KBM-7 (cell line): Measurements from ENCODE around the gene OGFOD3.
A peak's percentile ranks its signal among the peaks of the same experiment; 100 is the strongest.
"Not testable (repeated sequence)": the region's sequence is repeated elsewhere in the genome, so short reads cannot be mapped to it uniquely, and the experiment has no call there.

Experiments
- DNase-seq: peaks from one replicate; pipeline ENCODE4 v3.0.0-alpha.2; 2015
- in situ Hi-C: fragments of 300-500 bp; cut with MboI; formaldehyde crosslinking; loops from 2 replicates; pipeline ENCODE4 v1.14.3; 2020; ENCODE audit warnings: low sequenced_read_pairs, low pct_unique_long_range_greater_than_20kb, mixed read lengths

Gene OGFOD3

GRCh38 chr17:82382220-82382932 lies 36.0 kb downstream of the OGFOD3 start:
- in situ Hi-C loops, DNase-seq: not testable (repeated sequence)

- in situ Hi-C loops, DNase-seq: not testable (repeated sequence)
Observed at GRCh38 chr17:82381703-82382009, 36.7 kb downstream of the OGFOD3 start.

- in situ Hi-C loops: no loop called here
- DNase-seq: no peak
Observed at GRCh38 chr17:82380860-82381702, 37.3 kb downstream of the OGFOD3 start.

DNA sequence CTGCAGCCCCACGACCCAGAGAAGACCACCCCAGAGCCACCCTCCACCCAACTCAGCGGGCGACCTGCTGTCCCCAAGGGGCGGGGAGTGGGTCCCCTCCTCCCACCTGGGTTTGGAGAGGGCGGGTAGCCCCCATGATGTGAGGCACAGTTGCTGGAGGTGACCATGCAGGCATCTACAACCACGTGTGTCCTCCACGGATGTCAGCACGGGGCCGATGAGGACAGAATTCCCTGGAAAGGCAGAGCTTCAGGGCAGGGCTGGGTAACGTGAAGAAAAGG lies 39.7 kb downstream of the OGFOD3 start:
- no peak for DNase-seq

DNA sequence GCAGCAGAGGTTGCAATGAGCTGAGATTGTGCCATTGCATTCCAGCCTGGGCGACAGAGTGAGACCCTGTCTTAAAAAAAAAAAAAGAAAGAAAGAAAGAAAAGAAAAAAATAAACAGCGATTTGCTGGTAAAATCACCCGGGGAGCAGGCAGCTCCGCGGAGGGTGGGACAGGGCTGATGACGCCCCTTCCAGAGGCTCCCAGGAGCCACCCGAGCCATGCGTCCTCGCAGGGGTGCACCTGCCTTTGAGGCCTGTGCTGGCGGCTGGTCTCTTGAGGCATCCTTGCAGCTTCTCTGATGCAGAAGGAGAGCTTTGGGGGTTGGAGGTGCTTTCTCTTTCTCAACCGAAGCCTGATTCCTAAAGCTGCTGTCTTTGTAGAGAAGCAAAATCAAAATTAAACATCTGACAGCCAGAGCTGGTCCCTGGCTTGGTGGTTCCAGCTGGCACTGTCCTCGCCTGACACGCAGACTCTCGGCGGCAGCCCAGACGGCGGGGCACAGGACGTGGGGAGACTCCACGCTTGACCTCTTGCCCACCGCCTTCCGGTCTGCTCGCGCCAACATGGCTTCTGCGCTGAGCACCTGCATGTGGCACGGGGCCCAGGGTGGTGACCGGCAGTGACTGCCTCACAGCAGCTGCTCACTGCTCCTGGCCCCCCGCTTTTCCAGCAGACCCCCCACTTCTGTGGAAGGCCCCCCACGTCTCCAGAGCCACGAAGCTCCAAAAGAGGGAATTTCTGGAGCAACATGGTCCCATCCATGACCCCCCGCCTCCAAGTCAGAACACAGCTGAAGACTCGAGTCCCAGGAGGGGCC lies 40.3 kb downstream of the OGFOD3 start:
- in situ Hi-C loops: no loop called here
- DNase-seq: no peak

More for the DNA sequence above, 39.7 kb downstream of the OGFOD3 start:
- in situ Hi-C loops: no loop called here

DNA sequence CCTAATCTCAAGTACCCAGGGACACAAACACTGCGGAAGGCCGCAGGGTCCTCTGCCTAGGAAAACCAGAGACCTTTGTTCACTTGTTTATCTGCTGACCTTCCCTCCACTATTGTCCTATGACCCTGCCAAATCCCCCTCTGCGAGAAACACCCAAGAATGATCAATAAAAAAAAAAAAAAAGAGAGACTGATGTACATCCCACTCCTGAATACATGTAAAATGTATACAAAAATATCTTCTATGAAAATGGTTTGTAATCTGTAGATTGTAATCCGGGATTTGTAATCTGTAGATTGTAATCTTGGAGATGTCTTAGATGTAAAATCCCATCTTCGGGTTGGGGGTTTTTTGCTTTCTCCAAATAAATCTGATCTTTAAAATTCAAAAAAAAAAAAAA lies 41.1 kb downstream of the OGFOD3 start:
- in situ Hi-C loops, DNase-seq: not testable (repeated sequence)

DNA sequence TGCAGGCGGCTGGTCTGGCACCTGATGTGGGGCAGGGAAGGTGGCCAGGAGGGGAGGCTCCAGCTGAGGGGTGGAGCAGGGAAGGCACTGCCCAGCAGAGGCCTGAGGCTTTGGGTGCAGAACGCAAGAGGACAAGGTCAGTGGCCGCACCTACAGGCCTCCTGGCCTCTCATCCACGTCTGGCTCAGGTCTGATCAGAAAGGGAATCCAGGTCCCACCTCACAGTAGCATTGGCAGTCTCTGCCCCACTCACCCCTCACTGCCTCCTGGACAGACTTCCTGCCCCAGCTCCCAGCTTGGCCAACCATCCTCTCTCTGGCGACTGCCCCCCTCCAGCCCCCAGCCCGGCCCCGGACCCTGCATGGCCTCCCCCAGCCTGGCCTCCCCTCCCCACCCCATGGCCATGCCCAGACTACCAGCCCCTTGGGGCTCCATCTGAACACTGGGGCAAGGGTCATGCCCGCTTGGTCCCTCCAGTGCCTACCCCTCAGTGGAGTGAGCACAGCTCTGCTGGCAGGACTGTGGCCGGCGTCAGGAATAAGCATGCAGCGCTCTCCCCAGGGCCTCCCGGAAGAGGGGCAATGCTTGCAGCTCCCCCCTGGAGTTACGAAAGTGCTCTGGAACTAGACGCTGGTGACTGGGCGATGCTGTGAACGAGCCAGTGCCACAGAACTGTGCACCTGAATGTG lies 42.2 kb downstream of the OGFOD3 start:
- in situ Hi-C loops: no loop called here
- no peak for DNase-seq

DNA sequence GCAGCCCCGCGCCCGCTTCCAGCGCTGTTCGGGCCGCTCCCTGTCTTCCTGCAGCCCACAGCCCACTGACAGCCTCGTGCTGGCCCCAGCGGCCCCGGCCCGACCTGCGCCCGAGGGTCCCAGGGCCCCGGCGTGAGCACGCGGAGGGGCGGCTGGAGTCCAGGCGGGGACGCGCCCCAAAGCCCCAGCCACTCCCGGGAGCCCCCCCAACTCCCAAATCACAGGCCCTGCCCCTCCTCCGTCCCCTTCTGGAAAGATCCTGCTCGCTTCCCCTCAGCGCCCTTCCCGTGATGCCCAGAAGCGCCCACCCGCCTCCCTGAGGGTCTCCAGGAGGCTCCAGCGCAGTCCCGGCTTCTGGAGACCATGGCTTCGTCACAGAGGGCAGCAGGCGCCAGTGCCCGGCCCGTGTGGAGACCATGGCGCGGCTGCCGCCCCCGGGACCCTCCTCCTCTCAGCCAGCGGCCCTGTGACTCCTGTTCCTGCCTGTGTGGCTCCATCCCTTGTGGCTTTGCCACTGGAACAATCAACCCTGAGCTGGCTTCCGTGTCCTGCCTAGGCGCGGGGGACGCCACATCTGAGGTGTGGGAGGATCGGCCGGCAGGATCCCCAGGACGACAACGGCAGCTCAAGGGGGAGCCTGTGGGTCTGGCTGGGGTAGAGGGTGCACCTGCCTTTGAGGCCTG lies 42.9 kb downstream of the OGFOD3 start:
- in situ Hi-C loops: no loop called here
- DNase-seq: no peak

- in situ Hi-C loops: no loop called here
- DNase-seq: no peak
Observed at GRCh38 chr17:82374626-82375331, 43.6 kb downstream of the OGFOD3 start.

- in situ Hi-C loops: no loop called here
- no peak for DNase-seq
Observed at GRCh38 chr17:82373731-82374625, 44.4 kb downstream of the OGFOD3 start.

DNA sequence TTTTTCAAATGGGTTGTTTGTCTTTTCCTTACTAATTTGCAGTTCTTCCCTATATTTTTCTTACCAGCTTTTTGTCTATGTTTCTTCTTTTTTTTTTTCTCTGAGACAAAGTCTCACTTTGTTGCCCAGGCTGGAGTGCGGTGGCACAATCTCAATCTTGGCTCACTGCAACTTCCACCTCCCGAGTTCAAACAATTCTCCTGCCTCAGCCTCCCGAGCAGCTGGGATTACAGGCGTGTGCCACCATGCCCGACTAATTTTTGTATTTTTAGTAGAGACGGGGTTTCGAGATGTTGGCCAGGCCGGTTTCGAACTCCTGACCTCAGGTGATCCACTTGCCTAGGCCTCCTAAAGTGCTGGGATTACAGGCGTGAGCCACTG lies 45.3 kb downstream of the OGFOD3 start:
- DNase-seq, in situ Hi-C loops: not testable (repeated sequence)

DNA sequence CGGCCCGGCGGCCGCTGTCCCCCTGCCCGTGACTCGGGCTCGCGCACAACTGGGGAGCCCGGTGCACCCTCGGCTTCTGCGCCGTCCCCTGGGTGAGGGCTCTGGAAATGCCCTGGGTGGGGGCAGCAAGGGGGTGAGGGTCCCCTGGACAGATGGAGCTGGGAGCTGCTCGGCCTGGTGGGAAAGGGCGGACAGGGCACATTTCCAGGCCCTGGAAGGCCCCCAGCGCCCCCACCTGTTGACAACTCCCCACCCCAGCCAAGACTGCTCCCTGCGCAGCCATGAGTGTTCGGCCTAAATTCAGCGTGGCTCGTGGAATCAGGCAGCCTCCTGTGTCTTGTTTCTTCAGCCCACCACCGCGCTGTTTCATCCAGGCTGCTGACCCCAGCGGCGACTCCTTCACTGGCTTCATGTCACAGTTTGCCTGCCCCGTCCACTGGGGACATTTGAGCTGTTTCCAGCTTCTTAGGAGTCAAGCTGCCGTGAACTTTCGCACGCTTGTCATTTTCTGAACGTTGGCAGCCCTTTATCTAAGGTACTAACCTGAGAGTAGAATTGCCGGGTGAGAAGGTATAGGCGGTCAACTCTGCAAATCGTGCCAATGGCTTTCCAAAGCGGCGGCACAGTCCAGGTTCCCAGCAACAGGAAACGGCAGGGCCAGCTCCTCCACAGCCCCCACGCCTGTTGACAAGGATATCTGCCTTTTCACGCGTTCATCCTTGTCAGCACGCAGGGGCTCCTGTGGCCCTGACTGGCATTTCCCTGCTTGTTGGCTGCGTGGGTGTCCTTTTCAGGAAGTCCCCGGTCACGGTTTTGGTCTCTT lies 45.9 kb downstream of the OGFOD3 start:
- in situ Hi-C loops: no loop called here
- DNase-seq: peak; percentile 63

DNA sequence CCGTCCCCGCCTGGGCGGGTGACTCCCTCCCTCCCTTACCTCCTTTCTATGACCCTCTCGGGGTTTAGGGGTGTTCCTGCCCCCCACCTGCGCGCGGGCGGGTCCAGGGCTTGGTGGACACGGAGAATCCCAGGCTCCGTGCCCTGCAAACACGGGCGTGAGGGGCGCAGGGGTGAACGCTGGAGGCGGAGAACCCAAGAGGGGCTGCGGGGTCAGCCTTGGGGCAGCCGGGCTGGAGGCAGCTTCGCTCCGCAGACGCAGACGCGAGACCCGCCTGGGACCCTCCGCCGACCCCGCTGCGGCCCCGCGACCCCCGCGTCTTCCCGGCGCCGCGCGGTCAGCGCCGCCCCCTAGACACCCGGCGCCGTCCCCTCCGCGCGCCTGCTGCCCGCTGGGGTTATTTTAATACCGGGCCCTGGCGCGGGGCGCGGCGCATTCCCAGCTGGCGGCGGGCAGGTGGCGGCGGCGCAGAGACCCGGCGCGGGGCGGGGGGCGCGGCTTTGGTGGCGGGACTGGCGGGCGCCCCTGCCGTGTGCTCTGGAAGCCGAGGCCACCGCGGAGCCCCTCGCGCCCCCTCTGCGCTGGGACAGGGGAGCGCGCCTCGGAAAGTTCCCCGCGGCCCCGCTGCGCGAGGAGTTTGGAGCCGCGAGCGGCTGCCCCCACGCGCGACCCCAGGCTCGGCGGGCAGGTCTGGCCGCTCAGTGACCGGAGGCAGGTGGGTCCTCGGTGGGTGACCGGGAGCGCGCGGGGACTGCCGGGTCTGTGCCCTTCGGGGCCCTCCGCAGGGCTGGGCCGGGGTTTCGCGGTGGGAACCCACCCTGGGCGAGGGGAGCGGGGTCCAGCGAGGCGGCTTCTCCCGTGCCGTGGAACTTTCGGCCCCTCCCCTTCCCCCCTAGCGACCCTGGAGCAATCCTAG lies 46.8 kb downstream of the OGFOD3 start, which contains the start of gene UTS2R:
Gene UTS2R (plus strand): TSS at position 433 of the 916 bp plus-strand sequence. CDS start 2,560 bp downstream, outside the sequence.
- no peak for DNase-seq
- in situ Hi-C loops: no loop called here

DNA sequence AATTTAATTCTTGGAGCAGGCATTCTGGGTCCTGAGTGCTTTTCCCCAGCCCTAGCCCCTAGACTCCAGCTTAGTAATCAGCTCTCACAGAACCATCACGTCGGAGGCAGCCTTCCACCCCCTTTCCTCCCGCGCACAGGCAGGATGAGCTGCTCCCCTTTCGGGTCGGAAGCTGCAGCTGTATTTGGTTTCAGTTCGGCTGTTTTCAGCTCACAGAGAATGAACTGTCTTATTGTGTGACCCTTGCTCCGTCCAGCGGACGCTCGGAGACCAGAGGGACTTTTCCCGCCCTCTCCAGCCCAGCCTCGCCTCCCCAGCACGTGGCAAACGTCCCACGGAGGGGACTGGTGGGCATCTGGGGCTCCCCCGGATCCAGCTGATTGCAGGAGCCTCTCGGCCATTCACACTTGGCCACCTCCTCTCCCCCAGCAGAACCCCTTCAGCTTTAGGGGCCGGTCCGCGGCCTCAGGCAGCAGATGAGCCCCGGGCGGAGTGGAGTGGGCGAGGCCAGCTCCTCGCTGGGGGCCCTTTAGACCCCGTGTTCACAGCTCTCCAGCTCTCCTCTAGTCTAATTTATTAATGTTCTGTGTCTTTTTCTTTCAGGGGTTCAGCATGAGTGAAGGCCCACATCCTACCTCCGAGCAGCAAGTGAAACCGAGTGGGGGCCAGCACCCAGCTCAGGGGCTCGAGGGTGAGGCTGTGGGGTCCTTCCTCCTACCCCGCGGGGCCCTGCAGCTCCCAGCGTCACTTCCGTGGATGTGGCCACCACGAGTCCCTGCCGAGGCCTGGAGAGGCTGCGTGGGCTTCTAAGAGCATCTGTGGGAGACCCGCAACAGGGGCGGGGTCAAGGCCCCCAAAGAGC lies 47.7 kb downstream of the OGFOD3 start:
- in situ Hi-C loops: no loop called here
- no peak for DNase-seq

DNA sequence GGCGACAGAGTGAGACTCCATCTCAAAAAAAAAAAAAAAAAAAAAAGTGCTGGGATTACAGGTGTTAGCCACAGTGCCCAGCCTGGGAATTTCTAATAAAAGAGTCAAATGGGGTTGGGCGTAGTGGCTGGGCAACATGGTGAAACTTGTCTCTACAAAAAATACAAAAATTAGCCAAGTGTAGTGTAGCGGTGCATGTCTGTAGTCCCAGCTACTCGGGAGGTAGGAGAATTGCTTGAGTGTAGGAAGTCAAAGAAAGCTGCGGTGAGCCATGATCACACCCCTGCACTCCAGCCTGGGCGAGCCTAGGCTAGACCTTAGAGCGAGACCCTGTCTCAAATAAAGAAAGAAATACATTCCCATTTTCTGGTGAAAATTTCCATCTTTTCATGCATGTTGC lies 49.2 kb downstream of the OGFOD3 start:
- in situ Hi-C loops: no loop called here
- no peak for DNase-seq
